Caco-2 (cell line): ENCODE results near the gene UBE2E2. TPM values are rescaled to one million over a fixed set of nuclear protein-coding genes. Genes with fewer than 3 reads are reported as not detected.

Experiments used
- BruUV-seq: library from RNA; stranded (reverse); fragments of 400-500 nt; replicated peaks from 2 replicates; lab custom pipeline; 2021; lab: Mats Ljungman, UMichigan
- CTCF ChIA-PET: fragments of 300-600 bp; sonication (Branson Sonifier 250); formaldehyde crosslinking; loops from one replicate; lab custom pipeline; 2022; ENCODE audit warnings: antibody characterized with exemption; lab: Charles Lee
- POLR2A ChIA-PET: fragments of 300-600 bp; sonication (Branson Sonifier 250); formaldehyde crosslinking; loops from one replicate; lab custom pipeline; 2022; ENCODE audit warnings: antibody characterized with exemption; lab: Charles Lee
- DNase-seq, 2 experiments: peaks; one replicate each; pipeline versions ENCODE4 v3.0.0 to v3.0.0-alpha.2; 2020 to 2022
- H3K27me3 ChIP-seq: replicated peaks from 2 replicates; pipeline ENCODE4 v1.6.0; 2011; ENCODE audit warnings: low read length; ENCODE audit not compliant: control insufficient read depth, insufficient read depth
- H3K36me3 ChIP-seq: 2 replicates; pipeline ENCODE4 v1.5.1; 2011; ENCODE audit warnings: low read length; ENCODE audit not compliant: control insufficient read depth, insufficient read depth
- H3K4me1 ChIP-seq: fragments of 250-450 bp; sonication (Bioruptor Pico); 2 replicates; pipeline ENCODE4 v1.5.1; 2020; ENCODE audit warnings: mild to moderate bottlenecking
- H3K4me3 ChIP-seq: 2 replicates; pipeline ENCODE4 v1.5.1; 2011; ENCODE audit warnings: low read depth, mild to moderate bottlenecking, control low read depth, low read length
- H3K9me3 ChIP-seq: fragments of 250-450 bp; sonication (Bioruptor Pico); 2 replicates; pipeline ENCODE4 v1.5.1; 2020; ENCODE audit warnings: mild to moderate bottlenecking, moderate library complexity
- H3K27ac Mint-ChIP-seq: one replicate; pipeline ENCODE4 v1.8.0; 2022; ENCODE audit warnings: mixed read lengths; ENCODE audit not compliant: unreplicated experiment
- H3K27me3 Mint-ChIP-seq: one replicate; pipeline ENCODE4 v1.8.0; 2022; ENCODE audit warnings: mixed read lengths; ENCODE audit not compliant: insufficient read depth, unreplicated experiment
- H3K36me3 Mint-ChIP-seq: one replicate; pipeline ENCODE4 v1.8.0; 2022; ENCODE audit warnings: mild to moderate bottlenecking, mixed read lengths; ENCODE audit not compliant: insufficient read depth, unreplicated experiment
- H3K4me1 Mint-ChIP-seq: one replicate; pipeline ENCODE4 v1.8.0; 2022; ENCODE audit warnings: low read depth, mixed read lengths; ENCODE audit not compliant: unreplicated experiment
- H3K4me3 Mint-ChIP-seq: one replicate; pipeline ENCODE4 v1.8.0; 2022; ENCODE audit warnings: mild to moderate bottlenecking, moderate library complexity, mixed read lengths; ENCODE audit not compliant: unreplicated experiment
- H3K9me3 Mint-ChIP-seq: one replicate; pipeline ENCODE4 v1.8.0; 2022; ENCODE audit warnings: mixed read lengths; ENCODE audit not compliant: unreplicated experiment
- CTCF ChIP-seq, 2 experiments: fragments of 200-600 bp in 1 of 2; IDR thresholded peaks; 1 replicate in 1 of 2; 2 replicates in 1 of 2; pipeline versions ENCODE4 v1.5.1 to v1.8.0; 2011 to 2022; ENCODE audit warnings: antibody characterized with exemption in 1 of 2, control low read depth in 1 of 2, inconsistent platforms in 1 of 2, low read depth in 1 of 2, low read length in 1 of 2, mild to moderate bottlenecking in 1 of 2, moderate library complexity in 1 of 2; ENCODE audit not compliant: insufficient read depth in 1 of 2, severe bottlenecking in 1 of 2, unreplicated experiment in 1 of 2
- intact Hi-C: fragments of 100-400 bp; cut with micrococcal nuclease; formaldehyde crosslinking; loops from one replicate; pipeline ENCODE4 v1.10.0; 2022; ENCODE audit not compliant: unreplicated experiment
- total RNA-seq: library from RNA; stranded (reverse); gene quantifications from 2 replicates; pipeline ENCODE4 v1.2.3, GENCODE V29; 2022

UBE2E2 gene
- total RNA-seq, 1 experiment from 2014 or later = 83.8 TPM

GRCh38 chr3:23288715-23289114, 85.6 kb downstream of the UBE2E2 start:
- no peak for DNase-seq
- H3K9me3 ChIP-seq = peaks cover 10% of the 10 kb centered on the region; the same call in 1 of the 2 replicates
- no peak overlapping the region for H3K27ac Mint-ChIP-seq
- H3K4me1 ChIP-seq = no peaks in the 10 kb centered on the region
- intact Hi-C loops = no loop called here
- no peak overlapping the region for H3K4me3 Mint-ChIP-seq
- no peak overlapping the region for H3K4me3 ChIP-seq
- no peaks in the 10 kb centered on the region for H3K4me1 Mint-ChIP-seq
- no peak for TF ChIP-seq CTCF (IDR thresholded peaks at IDR 0.05; ENCODE audit: insufficient read depth in 1 of 2, low read depth in 1 of 2, low read length in 1 of 2, severe bottlenecking in 1 of 2, unreplicated experiment in 1 of 2)
- no peaks in the 10 kb centered on the region for H3K27me3 ChIP-seq
- H3K36me3 Mint-ChIP-seq = no peaks in the 10 kb centered on the region
- ChIA-PET CTCF (no interaction called here), POLR2A (no interaction called here)
- BruUV-seq = no TSS peak
- H3K36me3 ChIP-seq = no peaks in the 10 kb centered on the region
- H3K9me3 Mint-ChIP-seq = peaks cover 13% of the 10 kb centered on the region
- H3K27me3 Mint-ChIP-seq = no peaks in the 10 kb centered on the region

GRCh38 chr3:23292432-23292831, 89.3 kb downstream of the UBE2E2 start:
- Histone ChIP-seq H3K4me3 (no peak overlapping the region), H3K4me1 (no peaks in the 10 kb centered on the region), H3K36me3 (no peaks in the 10 kb centered on the region), H3K9me3 (no peaks in the 10 kb centered on the region), H3K27me3 (no peaks in the 10 kb centered on the region)
- Mint-ChIP-seq H3K27me3 (no peaks in the 10 kb centered on the region), H3K27ac (no peak overlapping the region), H3K9me3 (peaks cover 9% of the 10 kb centered on the region), H3K4me3 (no peak overlapping the region), H3K4me1 (no peaks in the 10 kb centered on the region), H3K36me3 (peaks cover 6% of the 10 kb centered on the region)
- CTCF ChIA-PET = no interaction called here
- TF ChIP-seq CTCF (IDR thresholded peaks at IDR 0.05; ENCODE audit: insufficient read depth in 1 of 2, low read depth in 1 of 2, low read length in 1 of 2, severe bottlenecking in 1 of 2, unreplicated experiment in 1 of 2) = no peak
- DNase-seq = no peak
- intact Hi-C loops = no loop called here
- POLR2A ChIA-PET = no interaction called here
- BruUV-seq = no TSS peak

GRCh38 chr3:23294770-23295387, 91.8 kb downstream of the UBE2E2 start:
- Histone ChIP-seq H3K27me3 (no peaks in the 10 kb centered on the region), H3K4me1 (no peaks in the 10 kb centered on the region), H3K9me3 (no peaks in the 10 kb centered on the region), H3K36me3 (no peaks in the 10 kb centered on the region), H3K4me3 (no peak overlapping the region)
- H3K4me3 Mint-ChIP-seq = no peak overlapping the region
- no TSS peak for BruUV-seq
- DNase-seq = no peak
- intact Hi-C loops = no loop called here
- TF ChIP-seq CTCF (IDR thresholded peaks at IDR 0.05; ENCODE audit: insufficient read depth in 1 of 2, low read depth in 1 of 2, low read length in 1 of 2, severe bottlenecking in 1 of 2, unreplicated experiment in 1 of 2) = no peak
- ChIA-PET POLR2A (no interaction called here), CTCF (no interaction called here)
- H3K27me3 Mint-ChIP-seq = no peaks in the 10 kb centered on the region
- H3K36me3 Mint-ChIP-seq = peaks cover 6% of the 10 kb centered on the region
- H3K9me3 Mint-ChIP-seq = peaks cover 9% of the 10 kb centered on the region
- H3K4me1 Mint-ChIP-seq = no peaks in the 10 kb centered on the region
- no peak overlapping the region for H3K27ac Mint-ChIP-seq
